K562 (cell line): ENCODE measurements around the gene RGS9BP. TPM values are rescaled to one million over a fixed set of nuclear protein-coding genes. Genes with fewer than 3 reads are reported as not detected.

Source experiments
- CEBPB ChIP-seq: fragments of 450-650 bp; IDR thresholded peaks from 2 replicates; pipeline ENCODE4 v1.6.1; 2016; ENCODE audit warnings: missing genetic modification characterization, missing compliant biosample characterization
- ERF ChIP-seq: fragments of 450-650 bp; formaldehyde crosslinking; IDR thresholded peaks from 2 replicates; pipeline ENCODE4 v1.4.0; 2020; ENCODE audit warnings: mild to moderate bottlenecking, mixed read lengths
- GATAD2B ChIP-seq: fragments of 450-650 bp; IDR thresholded peaks from 2 replicates; pipeline ENCODE4 v1.6.1; 2017; ENCODE audit warnings: mild to moderate bottlenecking, borderline replicate concordance
- HDAC8 ChIP-seq: fragments of 450-650 bp; IDR thresholded peaks from 2 replicates; pipeline ENCODE4 v1.6.1; 2016; ENCODE audit warnings: mild to moderate bottlenecking, missing genetic modification characterization, moderate library complexity, missing compliant biosample characterization
- KHSRP ChIP-seq: fragments of 450-650 bp; IDR thresholded peaks from 2 replicates; pipeline ENCODE4 v1.6.1; 2017
- MAZ ChIP-seq, 2 experiments: fragments of 450-650 bp in 1 of 2; sonication (generic) in 1 of 2; formaldehyde crosslinking; IDR thresholded peaks in 1 of 2; conservative IDR thresholded peaks in 1 of 2; 2 replicates each; pipeline versions ENCODE4 v1.4.0 to v1.5.0; 2020; ENCODE audit warnings: mild to moderate bottlenecking in 1 of 2, missing genetic modification reagents in 1 of 2
- PCBP1 ChIP-seq: fragments of 200-400 bp; formaldehyde crosslinking; IDR thresholded peaks from 2 replicates; pipeline ENCODE4 v1.6.1; 2018; ENCODE audit warnings: mild to moderate bottlenecking, low read depth, low read length; ENCODE audit not compliant: poor library complexity, severe bottlenecking
- POLR2H ChIP-seq: IDR thresholded peaks from 2 replicates; pipeline ENCODE4 v1.6.1; 2016; ENCODE audit warnings: missing genetic modification characterization, low read depth, mild to moderate bottlenecking, control low read depth, missing compliant biosample characterization, moderate library complexity
- PTBP1 ChIP-seq: fragments of 200-400 bp; formaldehyde crosslinking; IDR thresholded peaks from 2 replicates; pipeline ENCODE4 v1.6.1; 2017; ENCODE audit warnings: low read depth, low read length
- RUNX1 ChIP-seq: sonication (generic); IDR thresholded peaks from 2 replicates; pipeline ENCODE4 v1.6.1; 2016; ENCODE audit warnings: antibody characterized with exemption, low read depth
- SREBF2 ChIP-seq: sonication (generic); formaldehyde crosslinking; IDR thresholded peaks from 2 replicates; pipeline ENCODE4 v1.4.0; 2020; ENCODE audit warnings: mild to moderate bottlenecking, missing genetic modification reagents
- ZFP36 ChIP-seq: fragments of 150-350 bp; IDR thresholded peaks from 2 replicates; pipeline ENCODE4 v1.6.1; 2018; ENCODE audit warnings: low read length, low read depth; ENCODE audit not compliant: partially characterized antibody
- ZNF586 ChIP-seq: fragments of 450-650 bp; formaldehyde crosslinking; conservative IDR thresholded peaks from 2 replicates; pipeline ENCODE4 v1.4.0; 2020; ENCODE audit warnings: mild to moderate bottlenecking, moderate library complexity
- polyA plus RNA-seq, 8 experiments: library from polyadenylated mRNA; depleted of rRNA in 4 of 8; stranded (reverse) in 5 of 8; unstranded in 3 of 8; fragments of >200 nt; fragmentation: Nextera tagmentation in 2 of 8; fragmentation: Illumina TruSeq in 1 of 8; extraction: Ambion mirVana in 2 of 8; extraction: Trizol in 1 of 8; gene quantifications; 2 replicates each; pipeline versions ENCODE4 v1.2.1 to v1.2.3, GENCODE V29; 2011 to 2014; ENCODE audit warnings: inconsistent platforms in 1 of 8, missing spikeins in 1 of 8
- total RNA-seq, 7 experiments: library from RNA; depleted of rRNA in 6 of 7; stranded (reverse); fragments of >200 nt in 6 of 7; fragmentation: Illumina TruSeq in 2 of 7; extraction: Trizol in 2 of 7; gene quantifications; 2 replicates each; pipeline versions ENCODE4 v1.2.1 to v1.2.3, GENCODE V29; 2011 to 2021; ENCODE audit warnings: low replicate concordance in 1 of 7
- TF ChIP-seq, protein P1 (sequence below): fragments of 450-650 bp; IDR thresholded peaks from 2 replicates; pipeline ENCODE4 v1.6.1; 2018; ENCODE audit warnings: mild to moderate bottlenecking, low read depth; ENCODE audit not compliant: partially characterized antibody
- TF ChIP-seq, protein P2 (sequence below): fragments of 450-650 bp; conservative IDR thresholded peaks from 2 replicates; pipeline ENCODE4 v1.6.1; 2016; ENCODE audit warnings: missing genetic modification characterization, low read depth, mild to moderate bottlenecking, missing compliant biosample characterization, moderate library complexity
- TF ChIP-seq, protein P3 (sequence below), 2 experiments: IDR thresholded peaks; 2 replicates each; pipeline ENCODE4 v1.6.1; 2011; ENCODE audit warnings: borderline replicate concordance in 1 of 2, control low read depth in 1 of 2, low read depth in 1 of 2, low read length in 1 of 2, mild to moderate bottlenecking in 1 of 2, mixed read lengths in 1 of 2, moderate library complexity in 1 of 2; ENCODE audit not compliant: insufficient read depth in 1 of 2, insufficient read length in 1 of 2, poor library complexity in 1 of 2, severe bottlenecking in 1 of 2; ENCODE audit errors: extremely low read depth in 1 of 2
- TF ChIP-seq, protein P4 (sequence below): fragments of 450-650 bp; IDR thresholded peaks from 2 replicates; pipeline ENCODE4 v1.6.1; 2017; ENCODE audit warnings: antibody characterized with exemption
- TF ChIP-seq, protein P5 (sequence below): fragments of 200-800 bp; sonication (Bioruptor generic); IDR thresholded peaks from 2 replicates; pipeline ENCODE4 v1.6.1; 2017; ENCODE audit warnings: missing genetic modification characterization, missing compliant biosample characterization

RGS9BP gene
- total and polyA plus RNA-seq, 9 of the 15 experiments (the other 6 are each of a cell fraction or from before 2014, with no cell fraction given): 0.03 to 1.3 (median 0.49) TPM

DNA sequence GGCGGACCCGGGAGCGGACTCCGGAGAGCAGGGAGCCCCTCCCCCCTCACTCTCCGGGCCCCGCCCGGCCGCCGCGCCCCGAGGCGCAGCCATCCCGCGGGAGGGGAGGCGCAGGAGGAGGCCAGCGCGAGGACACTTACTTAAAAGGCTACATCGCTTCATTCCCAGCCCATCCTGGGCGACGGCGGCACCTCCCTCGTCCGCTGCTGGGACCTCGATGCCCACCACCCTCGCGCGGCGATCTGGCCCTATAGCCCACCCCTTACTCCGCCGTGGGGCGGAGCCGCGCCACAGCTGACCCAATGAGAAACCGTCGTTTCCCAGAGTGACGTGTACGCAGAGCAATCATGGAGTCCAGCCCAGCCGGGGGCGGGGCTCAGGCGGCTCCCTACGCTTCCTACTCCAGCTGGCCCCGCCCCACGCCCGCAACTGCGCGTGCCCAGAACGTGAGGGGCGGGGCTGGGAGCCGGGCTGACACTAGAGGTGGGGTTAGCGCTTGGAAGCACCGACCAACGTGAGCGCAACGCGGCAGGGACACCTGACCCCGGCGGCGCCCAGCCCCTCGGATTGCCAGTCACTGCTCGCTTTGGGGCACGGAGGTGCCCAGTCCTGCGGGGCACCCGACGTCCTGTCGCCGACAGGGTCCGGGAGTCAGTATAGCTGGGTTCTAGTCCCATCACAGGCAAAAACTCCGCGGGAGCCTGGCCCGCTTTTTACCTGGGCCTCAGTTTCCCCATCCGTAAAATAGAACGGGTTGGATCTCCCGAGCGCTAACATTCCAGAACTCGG, 523 bp upstream of the RGS9BP start, which contains the start of gene ANKRD27 (continued):
- TF ChIP-seq, protein P1, sequence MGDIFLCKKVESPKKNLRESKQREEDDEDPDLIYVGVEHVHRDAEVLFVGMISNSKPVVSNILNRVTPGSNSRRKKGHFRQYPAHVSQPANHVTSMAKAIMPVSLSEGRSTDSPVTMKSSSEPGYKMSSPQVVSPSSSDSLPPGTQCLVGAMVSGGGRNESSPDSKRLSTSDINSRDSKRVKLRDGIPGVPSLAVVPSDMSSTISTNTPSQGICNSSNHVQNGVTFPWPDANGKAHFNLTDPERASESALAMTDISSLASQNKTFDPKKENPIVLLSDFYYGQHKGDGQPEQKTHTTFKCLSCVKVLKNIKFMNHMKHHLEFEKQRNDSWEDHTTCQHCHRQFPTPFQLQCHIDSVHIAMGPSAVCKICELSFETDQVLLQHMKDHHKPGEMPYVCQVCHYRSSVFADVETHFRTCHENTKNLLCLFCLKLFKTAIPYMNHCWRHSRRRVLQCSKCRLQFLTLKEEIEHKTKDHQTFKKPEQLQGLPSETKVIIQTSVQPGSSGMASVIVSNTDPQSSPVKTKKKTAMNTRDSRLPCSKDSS: no peak
- no peak for TF ChIP-seq HDAC8 (tag)
- TF ChIP-seq GATAD2B: no peak
- no peak for TF ChIP-seq PTBP1
- no peak for TF ChIP-seq POLR2H
- TF ChIP-seq, protein P2, sequence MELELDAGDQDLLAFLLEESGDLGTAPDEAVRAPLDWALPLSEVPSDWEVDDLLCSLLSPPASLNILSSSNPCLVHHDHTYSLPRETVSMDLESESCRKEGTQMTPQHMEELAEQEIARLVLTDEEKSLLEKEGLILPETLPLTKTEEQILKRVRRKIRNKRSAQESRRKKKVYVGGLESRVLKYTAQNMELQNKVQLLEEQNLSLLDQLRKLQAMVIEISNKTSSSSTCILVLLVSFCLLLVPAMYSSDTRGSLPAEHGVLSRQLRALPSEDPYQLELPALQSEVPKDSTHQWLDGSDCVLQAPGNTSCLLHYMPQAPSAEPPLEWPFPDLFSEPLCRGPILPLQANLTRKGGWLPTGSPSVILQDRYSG (tag): no peak
- TF ChIP-seq KHSRP: no peak
- TF ChIP-seq ZFP36: no peak
- no peak; the same call in 1 of the 2 replicates for TF ChIP-seq ERF (CRISPR knock-in tag)
- no peak for TF ChIP-seq ZNF586
- peak; percentile 73 to 92 for TF ChIP-seq MAZ (CRISPR knock-in tag; conservative IDR thresholded peaks at IDR 0.05 in 1 of 2, IDR thresholded peaks at IDR 0.05 in 1 of 2)
- no peak for TF ChIP-seq RUNX1
- TF ChIP-seq, protein P3, sequence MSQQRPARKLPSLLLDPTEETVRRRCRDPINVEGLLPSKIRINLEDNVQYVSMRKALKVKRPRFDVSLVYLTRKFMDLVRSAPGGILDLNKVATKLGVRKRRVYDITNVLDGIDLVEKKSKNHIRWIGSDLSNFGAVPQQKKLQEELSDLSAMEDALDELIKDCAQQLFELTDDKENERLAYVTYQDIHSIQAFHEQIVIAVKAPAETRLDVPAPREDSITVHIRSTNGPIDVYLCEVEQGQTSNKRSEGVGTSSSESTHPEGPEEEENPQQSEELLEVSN (IDR thresholded peaks at IDR 0.05; ENCODE audit: borderline replicate concordance in 1 of 2, extremely low read depth in 1 of 2, insufficient read depth in 1 of 2, insufficient read length in 1 of 2, low read depth in 1 of 2, low read length in 1 of 2, poor library complexity in 1 of 2, severe bottlenecking in 1 of 2): peak; percentile 45 to 60
- TF ChIP-seq SREBF2 (CRISPR knock-in tag): no peak
- TF ChIP-seq, protein P4, sequence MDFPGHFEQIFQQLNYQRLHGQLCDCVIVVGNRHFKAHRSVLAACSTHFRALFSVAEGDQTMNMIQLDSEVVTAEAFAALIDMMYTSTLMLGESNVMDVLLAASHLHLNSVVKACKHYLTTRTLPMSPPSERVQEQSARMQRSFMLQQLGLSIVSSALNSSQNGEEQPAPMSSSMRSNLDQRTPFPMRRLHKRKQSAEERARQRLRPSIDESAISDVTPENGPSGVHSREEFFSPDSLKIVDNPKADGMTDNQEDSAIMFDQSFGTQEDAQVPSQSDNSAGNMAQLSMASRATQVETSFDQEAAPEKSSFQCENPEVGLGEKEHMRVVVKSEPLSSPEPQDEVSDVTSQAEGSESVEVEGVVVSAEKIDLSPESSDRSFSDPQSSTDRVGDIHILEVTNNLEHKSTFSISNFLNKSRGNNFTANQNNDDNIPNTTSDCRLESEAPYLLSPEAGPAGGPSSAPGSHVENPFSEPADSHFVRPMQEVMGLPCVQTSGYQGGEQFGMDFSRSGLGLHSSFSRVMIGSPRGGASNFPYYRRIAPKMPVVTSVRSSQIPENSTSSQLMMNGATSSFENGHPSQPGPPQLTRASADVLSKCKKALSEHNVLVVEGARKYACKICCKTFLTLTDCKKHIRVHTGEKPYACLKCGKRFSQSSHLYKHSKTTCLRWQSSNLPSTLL: peak; percentile 89
- TF ChIP-seq, protein P5, sequence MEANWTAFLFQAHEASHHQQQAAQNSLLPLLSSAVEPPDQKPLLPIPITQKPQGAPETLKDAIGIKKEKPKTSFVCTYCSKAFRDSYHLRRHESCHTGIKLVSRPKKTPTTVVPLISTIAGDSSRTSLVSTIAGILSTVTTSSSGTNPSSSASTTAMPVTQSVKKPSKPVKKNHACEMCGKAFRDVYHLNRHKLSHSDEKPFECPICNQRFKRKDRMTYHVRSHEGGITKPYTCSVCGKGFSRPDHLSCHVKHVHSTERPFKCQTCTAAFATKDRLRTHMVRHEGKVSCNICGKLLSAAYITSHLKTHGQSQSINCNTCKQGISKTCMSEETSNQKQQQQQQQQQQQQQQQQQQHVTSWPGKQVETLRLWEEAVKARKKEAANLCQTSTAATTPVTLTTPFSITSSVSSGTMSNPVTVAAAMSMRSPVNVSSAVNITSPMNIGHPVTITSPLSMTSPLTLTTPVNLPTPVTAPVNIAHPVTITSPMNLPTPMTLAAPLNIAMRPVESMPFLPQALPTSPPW (CRISPR knock-in tag): peak; percentile 85
- peak; percentile 55 for TF ChIP-seq PCBP1
- no peak for TF ChIP-seq CEBPB
